SU-DHL-6 (cell line): Measurements from ENCODE around the gene ACSS1.
"Not testable (repeated sequence)": the region's sequence is repeated elsewhere in the genome, so short reads cannot be mapped to it uniquely, and the experiment has no call there.

Source experiments
- H2AFZ ChIP-seq: fragments of 200-600 bp; sonication (generic); 2 replicates; pipeline ENCODE4 v1.6.1; 2014; ENCODE audit warnings: low read depth, mild to moderate bottlenecking, moderate library complexity, mixed read lengths, antibody characterized with exemption, low read length; ENCODE audit not compliant: severe bottlenecking
- H3F3A ChIP-seq: fragments of 200-600 bp; shearing (Covaris generic); 2 replicates; pipeline ENCODE4 v1.6.0; 2016; ENCODE audit warnings: antibody characterized with exemption, mild to moderate bottlenecking; ENCODE audit not compliant: insufficient read depth
- H3K27ac ChIP-seq: fragments of 200-600 bp; sonication (generic); 2 replicates; pipeline ENCODE4 v1.5.1; 2016; ENCODE audit warnings: low read depth, mild to moderate bottlenecking, low read length, moderate library complexity, mixed read lengths
- H3K27me3 ChIP-seq: fragments of 200-600 bp; sonication (generic), shearing (Covaris generic); 2 replicates; pipeline ENCODE4 v1.6.0; 2014; ENCODE audit warnings: mild to moderate bottlenecking, low read length
- H3K36me3 ChIP-seq: fragments of 200-600 bp; sonication (generic); 2 replicates; pipeline ENCODE4 v1.6.1; 2014; ENCODE audit warnings: mild to moderate bottlenecking, low read length, mixed read lengths
- H3K4me2 ChIP-seq: fragments of 300-600, 200-600 bp; shearing (Covaris generic), sonication (generic); 2 replicates; pipeline ENCODE4 v1.6.0; 2014; ENCODE audit warnings: low read length, low read depth, mild to moderate bottlenecking; ENCODE audit not compliant: poor library complexity, severe bottlenecking
- H3K4me3 ChIP-seq: fragments of 200-600 bp; sonication (generic); 2 replicates; pipeline ENCODE4 v1.5.1; 2014; ENCODE audit warnings: antibody characterized with exemption, low read length, mild to moderate bottlenecking, mixed read lengths; ENCODE audit not compliant: insufficient read depth, poor library complexity, severe bottlenecking
- H3K79me2 ChIP-seq: fragments of 200-600 bp; sonication (generic); 2 replicates; pipeline ENCODE4 v1.6.1; 2014; ENCODE audit warnings: mild to moderate bottlenecking, low read length, moderate library complexity; ENCODE audit not compliant: insufficient read depth
- H3K9ac ChIP-seq: fragments of 200-600 bp; sonication (generic); 2 replicates; pipeline ENCODE4 v1.7.0; 2014; ENCODE audit warnings: mild to moderate bottlenecking, low read length
- H3K9me2 ChIP-seq: fragments of 200-600 bp; sonication (generic); replicated peaks from 2 replicates; pipeline ENCODE4 v1.6.1; 2014; ENCODE audit warnings: low read length; ENCODE audit not compliant: insufficient read depth
- H3K9me3 ChIP-seq: fragments of 200-600 bp; sonication (generic); 2 replicates; pipeline ENCODE4 v1.6.1; 2014; ENCODE audit warnings: low read length, mixed read lengths; ENCODE audit not compliant: insufficient read depth
- H4K20me1 ChIP-seq: fragments of 200-600 bp; sonication (generic); 2 replicates; pipeline ENCODE4 v1.6.1; 2014; ENCODE audit warnings: low read depth, mild to moderate bottlenecking, antibody characterized with exemption, low read length, moderate library complexity, mixed read lengths
- EZH2phosphoT487 ChIP-seq: fragments of 200-600 bp; sonication (generic), shearing (Covaris generic); conservative IDR thresholded peaks from 2 replicates; pipeline ENCODE4 v1.6.1; 2018; ENCODE audit warnings: mild to moderate bottlenecking, antibody characterized with exemption, low read length, moderate library complexity, mixed read lengths
- TF ChIP-seq, protein P1 (sequence below): fragments of 200-600 bp; sonication (generic); IDR thresholded peaks from one replicate; pipeline ENCODE4 v1.5.1; 2017; ENCODE audit warnings: antibody characterized with exemption, mild to moderate bottlenecking, low read length, moderate library complexity; ENCODE audit not compliant: insufficient read depth, poor library complexity, severe bottlenecking

Gene ACSS1

DNA sequence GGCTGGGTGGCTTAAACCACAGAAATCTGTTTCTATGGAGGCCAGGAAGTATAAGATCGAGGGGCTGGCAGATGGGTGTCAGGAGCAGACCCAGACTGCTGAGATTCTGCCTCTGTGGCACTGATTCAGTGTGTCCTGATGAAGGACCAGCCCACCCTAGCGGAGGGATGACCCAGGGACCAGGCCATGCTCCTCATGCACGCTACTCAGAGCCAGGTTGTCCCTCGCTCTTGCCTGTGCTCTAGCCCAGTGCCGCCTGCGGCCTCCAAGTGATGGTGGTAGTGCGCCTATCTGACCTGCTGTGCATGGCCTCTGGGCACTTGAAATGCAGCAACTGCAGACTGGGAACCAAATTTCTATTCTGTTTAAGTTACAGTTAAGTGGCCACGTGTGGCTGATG lies 52.3 kb downstream of the ACSS1 start:
- Histone ChIP-seq H3K4me3 (no peak overlapping the region), H3K27me3 (no peaks in the 10 kb centered on the region), H3K36me3 (no peaks in the 10 kb centered on the region), H3F3A (no peaks in the 10 kb centered on the region), H4K20me1 (no peaks in the 10 kb centered on the region), H3K9ac (no peak overlapping the region), H2AFZ (no peak overlapping the region), H3K9me3 (no peaks in the 10 kb centered on the region), H3K4me2 (no peak overlapping the region), H3K9me2 (no peaks in the 10 kb centered on the region), H3K27ac (no peak overlapping the region), H3K79me2 (no peaks in the 10 kb centered on the region)
- TF ChIP-seq, protein P1, sequence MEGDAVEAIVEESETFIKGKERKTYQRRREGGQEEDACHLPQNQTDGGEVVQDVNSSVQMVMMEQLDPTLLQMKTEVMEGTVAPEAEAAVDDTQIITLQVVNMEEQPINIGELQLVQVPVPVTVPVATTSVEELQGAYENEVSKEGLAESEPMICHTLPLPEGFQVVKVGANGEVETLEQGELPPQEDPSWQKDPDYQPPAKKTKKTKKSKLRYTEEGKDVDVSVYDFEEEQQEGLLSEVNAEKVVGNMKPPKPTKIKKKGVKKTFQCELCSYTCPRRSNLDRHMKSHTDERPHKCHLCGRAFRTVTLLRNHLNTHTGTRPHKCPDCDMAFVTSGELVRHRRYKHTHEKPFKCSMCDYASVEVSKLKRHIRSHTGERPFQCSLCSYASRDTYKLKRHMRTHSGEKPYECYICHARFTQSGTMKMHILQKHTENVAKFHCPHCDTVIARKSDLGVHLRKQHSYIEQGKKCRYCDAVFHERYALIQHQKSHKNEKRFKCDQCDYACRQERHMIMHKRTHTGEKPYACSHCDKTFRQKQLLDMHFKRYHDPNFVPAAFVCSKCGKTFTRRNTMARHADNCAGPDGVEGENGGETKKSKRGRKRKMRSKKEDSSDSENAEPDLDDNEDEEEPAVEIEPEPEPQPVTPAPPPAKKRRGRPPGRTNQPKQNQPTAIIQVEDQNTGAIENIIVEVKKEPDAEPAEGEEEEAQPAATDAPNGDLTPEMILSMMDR, result no peak
- no peak for TF ChIP-seq EZH2phosphoT487

- H3K27ac ChIP-seq, result no peak overlapping the region
- no peaks in the 10 kb centered on the region for H3K9me2 ChIP-seq
- no peak overlapping the region for H2AFZ ChIP-seq
- no peaks in the 10 kb centered on the region for H3K27me3 ChIP-seq
- no peaks in the 10 kb centered on the region for H3K9me3 ChIP-seq
- H3F3A ChIP-seq, result no peaks in the 10 kb centered on the region
- no peaks in the 10 kb centered on the region for H3K79me2 ChIP-seq
- no peaks in the 10 kb centered on the region for H4K20me1 ChIP-seq
- no peaks in the 10 kb centered on the region for H3K36me3 ChIP-seq
- H3K9ac ChIP-seq, result no peak overlapping the region
- no peak for TF ChIP-seq EZH2phosphoT487
- TF ChIP-seq, protein P1, result no peak
- H3K4me3 ChIP-seq, result no peak overlapping the region
- no peak overlapping the region for H3K4me2 ChIP-seq
Measured at GRCh38 chr20:25005220-25005619, 52.7 kb downstream of the ACSS1 start.

DNA sequence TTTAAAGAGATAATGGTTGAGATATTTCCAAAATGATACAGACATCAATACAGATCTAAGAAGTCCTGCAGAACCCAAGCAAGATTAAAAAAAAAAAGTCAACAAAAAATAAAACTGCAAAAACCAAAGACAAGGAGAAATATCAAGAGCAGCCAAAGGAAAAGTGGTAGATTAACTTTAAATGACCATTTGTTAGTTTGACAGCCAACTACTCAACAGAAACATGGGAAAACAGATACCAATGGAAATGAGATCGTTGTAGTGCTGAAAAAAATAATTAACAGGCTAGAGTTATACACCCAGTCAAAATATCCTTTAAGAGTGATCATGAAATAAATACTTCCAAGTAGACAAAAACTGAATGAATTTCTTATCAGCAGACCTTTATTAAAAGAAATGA lies 54.9 kb downstream of the ACSS1 start:
- no peak overlapping the region for H3K27ac ChIP-seq
- H3K4me3 ChIP-seq, result no peak overlapping the region
- H3F3A ChIP-seq, result no peaks in the 10 kb centered on the region
- no peaks in the 10 kb centered on the region for H3K79me2 ChIP-seq
- TF ChIP-seq, protein P1, result no peak
- no peak for TF ChIP-seq EZH2phosphoT487
- H3K27me3 ChIP-seq, result no peaks in the 10 kb centered on the region
- no peaks in the 10 kb centered on the region for H3K9me2 ChIP-seq
- no peak overlapping the region for H3K9ac ChIP-seq
- H3K4me2 ChIP-seq, result no peak overlapping the region
- H4K20me1 ChIP-seq, result no peaks in the 10 kb centered on the region
- no peak overlapping the region for H2AFZ ChIP-seq
- no peaks in the 10 kb centered on the region for H3K36me3 ChIP-seq
- H3K9me3 ChIP-seq, result no peaks in the 10 kb centered on the region

DNA sequence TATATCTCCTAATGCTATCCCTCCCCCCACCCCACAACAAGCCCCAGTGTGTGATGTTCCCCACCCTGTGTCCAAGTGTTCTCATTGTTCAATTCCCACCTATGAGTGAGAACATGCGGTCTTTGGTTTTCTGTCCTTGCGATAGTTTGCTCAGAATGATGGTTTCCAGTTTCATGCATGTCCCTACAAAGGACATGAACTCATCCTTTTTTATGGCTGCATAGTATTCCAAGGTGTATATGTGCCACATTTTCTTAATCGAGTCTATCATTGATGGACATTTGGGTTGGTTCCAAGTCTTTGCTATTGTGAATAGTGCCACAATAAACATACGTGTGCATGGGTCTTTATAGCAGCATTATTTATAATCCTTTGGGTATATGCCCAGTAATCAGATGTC lies 56.6 kb downstream of the ACSS1 start:
- not testable (repeated sequence) for H3F3A ChIP-seq, H4K20me1 ChIP-seq, H2AFZ ChIP-seq, H3K9ac ChIP-seq, H3K4me2 ChIP-seq, H3K36me3 ChIP-seq, H3K79me2 ChIP-seq, H3K4me3 ChIP-seq, H3K9me3 ChIP-seq, H3K9me2 ChIP-seq, H3K27me3 ChIP-seq, H3K27ac ChIP-seq
